ENCODE results near the gene CHAMP1. TPM values are rescaled to one million over a fixed set of nuclear protein-coding genes. Genes with fewer than 3 reads are reported as not detected.

Gene CHAMP1
- total and polyA plus RNA-seq, 7 donors = 4.7 to 14.8 (median 11.7) TPM

DNA sequence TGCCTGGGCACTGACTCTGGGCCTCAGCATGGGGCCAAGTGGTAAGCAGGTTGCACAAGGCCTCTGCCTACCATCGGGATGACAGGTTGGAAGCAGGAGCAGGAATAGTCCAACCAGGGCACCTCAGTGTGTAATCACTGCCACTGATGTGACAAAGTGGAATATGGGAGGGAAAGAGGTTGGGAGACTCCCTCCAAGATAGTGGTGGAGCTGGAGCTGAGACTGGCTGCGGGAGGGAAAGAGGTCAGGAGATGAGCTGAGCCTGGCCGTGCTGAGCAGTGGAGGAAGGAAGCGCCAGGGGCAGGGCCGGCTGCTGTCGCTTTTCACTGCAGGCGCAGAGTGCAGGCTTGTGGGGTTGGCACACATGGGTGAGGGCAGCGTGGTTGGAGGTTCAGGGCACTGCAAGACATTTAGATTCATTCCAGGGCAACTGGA lies 26.1 kb upstream of the CHAMP1 start:
- Histone ChIP-seq H3K4me1 (peaks cover 6% of the 10 kb centered on the region), H3K27me3 (ENCODE audit: insufficient read depth in 3 of 3, low read length in 2 of 3) (no peaks in the 10 kb centered on the region), H3K9me3 (no peaks in the 10 kb centered on the region), H3K36me3 (ENCODE audit: insufficient read depth in 1 of 2, low read depth in 1 of 2) (peaks cover 4 to 89% of the 10 kb centered on the region in 2 donors), H3K27ac (no peak overlapping the region), H3K4me3 (no peak overlapping the region)
- 94 to 96% (median 95%) methylated on average over 8 of the region's 8 CpGs for WGBS, 3 donors
- TF ChIP-seq, protein P1, sequence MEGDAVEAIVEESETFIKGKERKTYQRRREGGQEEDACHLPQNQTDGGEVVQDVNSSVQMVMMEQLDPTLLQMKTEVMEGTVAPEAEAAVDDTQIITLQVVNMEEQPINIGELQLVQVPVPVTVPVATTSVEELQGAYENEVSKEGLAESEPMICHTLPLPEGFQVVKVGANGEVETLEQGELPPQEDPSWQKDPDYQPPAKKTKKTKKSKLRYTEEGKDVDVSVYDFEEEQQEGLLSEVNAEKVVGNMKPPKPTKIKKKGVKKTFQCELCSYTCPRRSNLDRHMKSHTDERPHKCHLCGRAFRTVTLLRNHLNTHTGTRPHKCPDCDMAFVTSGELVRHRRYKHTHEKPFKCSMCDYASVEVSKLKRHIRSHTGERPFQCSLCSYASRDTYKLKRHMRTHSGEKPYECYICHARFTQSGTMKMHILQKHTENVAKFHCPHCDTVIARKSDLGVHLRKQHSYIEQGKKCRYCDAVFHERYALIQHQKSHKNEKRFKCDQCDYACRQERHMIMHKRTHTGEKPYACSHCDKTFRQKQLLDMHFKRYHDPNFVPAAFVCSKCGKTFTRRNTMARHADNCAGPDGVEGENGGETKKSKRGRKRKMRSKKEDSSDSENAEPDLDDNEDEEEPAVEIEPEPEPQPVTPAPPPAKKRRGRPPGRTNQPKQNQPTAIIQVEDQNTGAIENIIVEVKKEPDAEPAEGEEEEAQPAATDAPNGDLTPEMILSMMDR (IDR thresholded peaks at IDR 0.05) = no peak
- DNase-seq (no peak), ATAC-seq (no peak)
- intact Hi-C loops (cut with DNase I) = no loop called here

DNA sequence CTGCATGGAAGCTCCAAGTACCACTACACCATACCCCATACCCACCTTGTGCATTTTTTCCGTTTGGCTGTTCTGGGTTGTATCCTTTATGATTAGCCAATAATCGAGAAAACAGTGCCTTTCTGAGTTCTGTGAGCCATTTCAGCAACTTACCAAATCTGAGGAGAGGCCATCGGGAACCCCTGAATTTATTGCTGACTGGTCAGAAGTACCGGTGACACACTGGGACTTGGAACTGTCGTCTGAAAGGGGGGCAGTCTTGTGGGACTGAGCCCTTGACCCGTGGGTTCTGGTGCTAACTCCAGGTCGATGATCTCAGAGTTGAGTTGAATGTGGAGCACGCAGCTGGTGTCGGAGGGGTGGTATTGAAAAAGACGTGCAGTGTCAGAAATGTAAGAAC lies 17.9 kb upstream of the CHAMP1 start:
- H3K4me3 ChIP-seq = no peak overlapping the region
- TF ChIP-seq, protein P1 (IDR thresholded peaks at IDR 0.05) = no peak
- H3K4me1 ChIP-seq = no peaks in the 10 kb centered on the region
- H3K27ac ChIP-seq = no peak overlapping the region
- no peaks in the 10 kb centered on the region for H3K9me3 ChIP-seq
- WGBS, 3 donors = 89 to 93% (median 90%) methylated on average over 10 of the region's 10 CpGs
- peaks cover 3 to 82% of the 10 kb centered on the region in 2 donors for H3K36me3 ChIP-seq (ENCODE audit: insufficient read depth in 1 of 2, low read depth in 1 of 2)
- no peak for ATAC-seq
- DNase-seq = no peak
- intact Hi-C loops (cut with DNase I) = no loop called here
- H3K27me3 ChIP-seq (ENCODE audit: insufficient read depth in 3 of 3, low read length in 2 of 3) = no peaks in the 10 kb centered on the region

- no peaks in the 10 kb centered on the region for H3K4me1 ChIP-seq
- intact Hi-C loops (cut with DNase I) = no loop called here
- TF ChIP-seq, protein P1 (IDR thresholded peaks at IDR 0.05) = no peak
- no peak for ATAC-seq
- H3K4me3 ChIP-seq = no peak overlapping the region
- DNase-seq = no peak
- H3K27me3 ChIP-seq (ENCODE audit: insufficient read depth in 3 of 3, low read length in 2 of 3) = no peaks in the 10 kb centered on the region
- H3K27ac ChIP-seq = no peak overlapping the region
- 93 to 95% (median 93%) methylated on average over 5 of the region's 5 CpGs for WGBS, 3 donors
- no peaks in the 10 kb centered on the region for H3K9me3 ChIP-seq
- H3K36me3 ChIP-seq (ENCODE audit: insufficient read depth in 1 of 2, low read depth in 1 of 2) = peaks cover 3 to 82% of the 10 kb centered on the region in 2 donors
Observed at GRCh38 chr13:114296902-114297301, 17.4 kb upstream of the CHAMP1 start.

DNA sequence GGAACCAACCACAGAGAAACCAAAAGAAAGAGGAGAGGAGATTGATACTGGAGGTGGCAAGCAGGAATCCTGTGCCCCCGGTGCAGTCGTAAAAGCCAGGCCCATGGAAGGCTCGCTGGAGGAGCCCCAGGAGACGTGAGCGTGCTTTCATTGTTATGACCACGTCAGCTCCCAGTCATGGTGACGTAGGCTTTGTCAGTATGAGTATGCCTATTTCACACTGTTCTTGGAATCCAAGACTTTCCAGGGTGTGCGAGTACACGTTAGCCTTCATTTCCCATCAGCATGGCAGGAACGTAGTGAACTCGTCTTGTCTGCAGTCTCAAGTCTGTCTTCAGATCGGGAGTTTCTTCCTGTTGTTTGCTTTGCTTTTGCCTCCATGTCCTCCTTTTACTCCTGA lies 15.4 kb upstream of the CHAMP1 start:
- intact Hi-C loops (cut with DNase I) = no loop called here
- ATAC-seq = no peak
- Histone ChIP-seq H3K36me3 (ENCODE audit: insufficient read depth in 1 of 2, low read depth in 1 of 2) (peaks cover 3 to 83% of the 10 kb centered on the region in 2 donors), H3K4me3 (no peak overlapping the region), H3K27ac (no peak overlapping the region), H3K9me3 (no peaks in the 10 kb centered on the region), H3K27me3 (ENCODE audit: insufficient read depth in 3 of 3, low read length in 2 of 3) (no peaks in the 10 kb centered on the region), H3K4me1 (no peaks in the 10 kb centered on the region)
- TF ChIP-seq, protein P1 (IDR thresholded peaks at IDR 0.05) = no peak
- peak in 1 of 2 donors; percentile 4 for DNase-seq
- 77 to 84% (median 79%) methylated on average over 12 of the region's 12 CpGs for WGBS, 3 donors

GRCh38 chr13:114299604-114300305 lies 14.5 kb upstream of the CHAMP1 start:
- DNase-seq = peak in 1 of 2 donors; percentile 36
- WGBS, 3 donors = 93 to 95% (median 93%) methylated on average over 12 of the region's 12 CpGs
- H3K27me3 ChIP-seq (ENCODE audit: insufficient read depth in 3 of 3, low read length in 2 of 3) = no peaks in the 10 kb centered on the region
- H3K4me1 ChIP-seq = no peaks in the 10 kb centered on the region
- peaks cover 3 to 89% of the 10 kb centered on the region in 2 donors for H3K36me3 ChIP-seq (ENCODE audit: insufficient read depth in 1 of 2, low read depth in 1 of 2)
- intact Hi-C loops (cut with DNase I) = no loop called here
- ATAC-seq = no peak
- TF ChIP-seq, protein P1 (IDR thresholded peaks at IDR 0.05) = no peak
- no peaks in the 10 kb centered on the region for H3K9me3 ChIP-seq
- H3K4me3 ChIP-seq = no peak overlapping the region
- no peak overlapping the region for H3K27ac ChIP-seq
